ENCODE measurements around the gene LY6G6F. TPM values are rescaled to one million over a fixed set of nuclear protein-coding genes. Genes with fewer than 3 reads are reported as not detected.
"Not testable (repeated sequence)": the region's sequence is repeated elsewhere in the genome, so short reads cannot be mapped to it uniquely, and the experiment has no call there.

LY6G6F gene
- total RNA-seq, 1 donor from 2014 or later: not detected

- DNase-seq (ENCODE audit: extremely low read depth, low read depth, low spot score): no peak
Measured at GRCh38 chr6:31701666-31702404, 4.8 kb upstream of the LY6G6F start.

GRCh38 chr6:31702405-31702818 lies 4.3 kb upstream of the LY6G6F start:
- DNase-seq (ENCODE audit: extremely low read depth, low read depth, low spot score): no peak

GRCh38 chr6:31702819-31703716 lies 3.6 kb upstream of the LY6G6F start, which contains the start of gene ABHD16A:
ABHD16A (minus strand) TSS chr6:31703324; CDS start chr6:31703281, 43 bp downstream.
- peak; percentile 92 for DNase-seq (ENCODE audit: extremely low read depth, low read depth, low spot score)

DNA sequence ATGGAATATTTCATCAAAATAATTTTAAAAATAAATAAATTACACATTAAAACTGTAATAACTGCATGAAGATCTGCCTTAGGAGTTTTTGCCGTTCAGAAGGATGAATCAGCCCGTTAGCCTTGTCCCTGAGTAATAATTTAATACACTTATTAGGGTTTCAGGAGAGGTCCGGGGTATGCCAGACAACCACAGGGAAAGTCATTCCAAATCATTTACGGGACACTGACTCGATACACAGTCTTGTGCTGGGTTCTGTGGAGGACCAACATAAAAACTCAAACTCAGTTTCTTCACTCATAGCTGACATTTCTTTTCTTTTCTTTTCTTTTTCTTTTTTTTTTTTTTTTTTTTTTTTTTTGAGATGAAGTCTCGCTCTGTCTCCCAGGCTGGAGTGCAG lies 735 bp upstream of the LY6G6F start:
- no peak for DNase-seq (ENCODE audit: extremely low read depth, low read depth, low spot score)

DNA sequence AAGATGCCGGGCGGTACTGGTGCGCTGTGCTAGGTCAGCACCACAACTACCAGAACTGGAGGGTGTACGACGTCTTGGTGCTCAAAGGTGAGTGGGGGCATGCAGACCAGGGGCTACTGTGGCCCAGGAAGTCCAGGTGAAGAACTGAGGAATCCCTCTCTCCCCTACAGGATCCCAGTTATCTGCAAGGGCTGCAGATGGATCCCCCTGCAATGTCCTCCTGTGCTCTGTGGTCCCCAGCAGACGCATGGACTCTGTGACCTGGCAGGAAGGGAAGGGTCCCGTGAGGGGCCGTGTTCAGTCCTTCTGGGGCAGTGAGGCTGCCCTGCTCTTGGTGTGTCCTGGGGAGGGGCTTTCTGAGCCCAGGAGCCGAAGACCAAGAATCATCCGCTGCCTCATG lies 1.0 kb downstream of the LY6G6F start:
- no peak for DNase-seq (ENCODE audit: extremely low read depth, low read depth, low spot score)

DNA sequence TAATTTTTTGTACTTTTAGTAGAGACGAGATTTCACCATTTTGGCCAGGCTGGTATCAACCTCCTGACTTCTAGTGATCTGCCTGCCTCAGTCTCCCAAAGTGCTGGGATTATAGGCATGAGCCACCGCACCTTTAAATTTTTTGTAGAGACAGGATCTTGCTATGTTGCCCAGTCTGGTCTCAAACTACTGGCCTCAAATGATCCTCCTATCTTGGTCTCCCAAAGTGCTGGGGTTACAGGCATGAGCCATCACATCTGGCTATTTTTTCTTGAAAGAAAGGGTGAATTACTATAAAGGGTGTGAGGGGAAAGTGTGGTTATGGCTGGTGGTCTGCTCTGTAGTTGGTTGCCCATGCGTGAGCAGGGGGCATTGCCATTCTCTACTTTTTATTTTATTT lies 1.6 kb downstream of the LY6G6F start:
- no peak for DNase-seq (ENCODE audit: extremely low read depth, low read depth, low spot score)

DNA sequence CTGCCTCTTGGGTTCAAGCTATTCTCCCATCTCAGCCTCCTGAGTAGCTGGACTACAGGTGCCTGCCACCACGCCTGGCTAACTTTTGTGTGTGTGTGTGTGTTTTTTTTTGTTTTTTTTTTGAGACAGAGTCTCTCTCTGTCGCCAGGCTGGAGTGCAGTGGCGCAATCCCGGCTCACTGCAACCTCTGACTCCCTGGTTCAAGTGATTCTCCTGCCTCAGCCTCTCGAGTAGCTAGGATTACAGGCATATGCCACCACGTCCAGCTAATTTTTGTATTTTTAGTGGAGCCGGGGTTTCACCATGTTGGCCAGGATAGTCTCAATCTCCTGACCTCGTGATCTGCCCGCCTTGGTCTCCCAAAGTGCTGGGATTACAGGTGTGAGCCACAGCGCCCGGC lies 2.5 kb downstream of the LY6G6F start:
- not testable (repeated sequence) for DNase-seq (ENCODE audit: extremely low read depth, low read depth, low spot score)

GRCh38 chr6:31710523-31711219 lies 4.0 kb downstream of the LY6G6F start:
- no peak for DNase-seq (ENCODE audit: extremely low read depth, low read depth, low spot score)

DNA sequence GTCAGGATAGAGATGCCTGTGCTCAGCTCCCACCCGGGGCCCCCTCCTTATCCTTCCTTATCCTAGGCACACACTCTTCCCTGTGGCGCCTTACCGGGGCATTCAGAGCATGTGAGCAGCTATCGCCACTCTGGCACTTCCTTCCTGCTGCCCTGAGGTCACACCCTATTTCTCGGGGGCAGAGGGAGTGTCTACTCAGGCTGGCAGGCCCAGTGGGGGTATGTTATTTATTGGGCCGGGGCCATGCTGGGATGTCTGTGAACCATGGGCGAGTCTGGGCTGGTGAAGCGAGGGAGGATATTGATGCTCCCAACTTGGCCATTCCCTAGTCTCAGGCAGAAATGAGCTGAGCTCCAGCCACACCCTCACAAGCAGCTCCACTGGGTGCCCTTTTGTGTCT lies 4.6 kb downstream of the LY6G6F start:
- DNase-seq (ENCODE audit: extremely low read depth, low read depth, low spot score): no peak

- no peak for DNase-seq (ENCODE audit: extremely low read depth, low read depth, low spot score)
Measured at GRCh38 chr6:31712296-31712695, 5.6 kb downstream of the LY6G6F start.

GRCh38 chr6:31713465-31713864 lies 6.8 kb downstream of the LY6G6F start:
- DNase-seq (ENCODE audit: extremely low read depth, low read depth, low spot score): no peak

DNA sequence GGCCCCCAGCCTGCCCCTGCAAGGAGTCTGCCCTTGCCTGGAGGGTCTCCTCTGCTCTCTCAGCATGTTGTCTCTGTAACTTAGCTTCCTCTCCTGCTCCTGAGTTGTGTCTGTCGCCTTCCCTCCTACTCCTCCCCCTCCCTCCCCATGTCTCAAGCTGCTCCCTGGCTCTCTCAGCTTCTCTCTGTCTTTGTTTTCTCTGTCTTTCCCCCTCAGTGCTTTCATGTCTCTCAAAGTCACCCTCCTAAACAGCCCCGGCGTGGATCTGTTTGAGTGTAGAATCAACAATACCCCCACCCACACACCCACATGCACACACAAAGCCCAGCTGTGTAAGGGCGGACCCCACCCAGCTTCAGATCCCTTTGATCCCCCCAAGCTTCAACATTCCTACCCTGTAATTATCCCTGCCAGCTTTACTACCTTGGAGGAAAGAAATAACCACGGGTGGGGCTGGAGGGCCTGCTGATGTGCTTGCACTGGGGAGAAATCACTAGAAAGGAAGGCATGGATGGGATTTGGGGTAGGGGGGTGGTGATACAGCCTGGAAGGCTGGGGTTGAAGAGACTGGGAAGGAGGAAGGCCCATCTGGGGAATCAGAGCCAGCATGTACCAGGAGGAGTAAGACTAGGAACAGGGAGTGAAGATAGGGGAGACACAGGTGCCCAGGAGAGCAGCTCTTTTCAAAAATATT lies 7.5 kb downstream of the LY6G6F start:
- DNase-seq (ENCODE audit: extremely low read depth, low read depth, low spot score): no peak

DNA sequence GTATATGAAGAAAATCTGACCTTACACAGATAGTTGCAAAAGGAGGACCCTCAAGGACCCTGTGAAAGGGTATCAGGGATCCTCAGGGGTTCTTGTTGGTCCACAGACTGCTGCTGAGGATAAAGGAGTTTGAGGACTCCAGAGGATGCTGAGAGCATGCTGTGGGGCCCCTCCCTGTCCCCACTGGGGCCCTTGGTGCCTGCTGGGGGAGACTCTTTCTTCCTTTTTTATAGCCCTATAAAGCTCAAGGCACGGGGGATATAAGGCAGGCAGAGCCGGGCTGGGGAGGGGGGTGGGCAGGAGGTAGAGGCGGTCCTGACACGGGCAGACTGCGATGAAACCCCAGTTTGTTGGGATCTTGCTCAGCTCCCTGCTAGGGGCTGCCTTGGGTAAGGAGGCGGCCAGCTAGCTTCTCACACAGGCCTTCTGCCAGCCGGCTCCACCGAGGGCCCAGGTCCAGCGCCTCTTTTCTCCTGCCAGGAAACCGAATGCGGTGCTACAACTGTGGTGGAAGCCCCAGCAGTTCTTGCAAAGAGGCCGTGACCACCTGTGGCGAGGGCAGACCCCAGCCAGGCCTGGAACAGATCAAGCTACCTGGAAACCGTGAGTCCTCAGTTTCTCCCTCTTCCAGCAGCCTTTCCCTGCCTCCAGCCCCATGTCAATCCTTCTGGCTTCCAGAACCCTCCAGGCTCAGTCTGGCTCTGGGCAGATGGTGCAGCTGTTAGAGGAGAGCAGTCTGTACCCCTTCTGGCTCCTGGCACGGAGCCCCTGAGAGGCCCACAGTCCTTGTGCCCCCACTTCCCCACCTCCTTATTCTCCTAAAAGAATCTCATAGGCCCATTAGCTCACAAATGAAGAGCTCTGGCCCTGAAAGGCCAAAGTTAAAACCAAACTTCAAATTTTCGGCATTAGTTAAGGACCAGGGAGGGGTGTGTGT lies 8.6 kb downstream of the LY6G6F start, which contains the start of gene LY6G6D:
Gene LY6G6D (plus strand): TSS at position 327 of the 937 bp plus-strand sequence. CDS start 8 bp downstream, at position 335.
- no peak for DNase-seq (ENCODE audit: extremely low read depth, low read depth, low spot score)

- DNase-seq (ENCODE audit: extremely low read depth, low read depth, low spot score): no peak
Measured at GRCh38 chr6:31717499-31718222, 11.0 kb downstream of the LY6G6F start.

DNA sequence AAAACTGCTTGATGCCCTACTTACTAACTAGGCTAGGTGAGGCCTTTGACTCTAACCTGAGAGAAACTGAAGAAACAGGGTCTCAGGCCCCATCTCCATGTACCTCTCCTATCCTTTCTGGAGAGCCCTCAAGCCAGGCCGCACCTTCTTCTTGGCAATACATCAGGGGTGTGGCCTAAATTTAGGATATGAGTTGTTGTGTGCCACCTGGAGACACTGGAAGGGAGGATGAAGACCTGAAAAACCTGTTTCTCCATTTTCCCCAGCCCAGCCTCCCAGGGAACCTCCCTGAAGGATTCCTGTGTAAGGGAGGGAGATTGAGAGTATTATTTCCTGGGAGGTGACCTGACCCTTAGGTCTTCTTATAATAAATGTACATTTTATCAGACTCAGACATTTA lies 11.6 kb downstream of the LY6G6F start:
- no peak for DNase-seq (ENCODE audit: extremely low read depth, low read depth, low spot score)

GRCh38 chr6:31719001-31719400 lies 12.3 kb downstream of the LY6G6F start:
- DNase-seq (ENCODE audit: extremely low read depth, low read depth, low spot score): no peak

GRCh38 chr6:31720196-31720770 lies 13.6 kb downstream of the LY6G6F start:
- no peak for DNase-seq (ENCODE audit: extremely low read depth, low read depth, low spot score)

DNA sequence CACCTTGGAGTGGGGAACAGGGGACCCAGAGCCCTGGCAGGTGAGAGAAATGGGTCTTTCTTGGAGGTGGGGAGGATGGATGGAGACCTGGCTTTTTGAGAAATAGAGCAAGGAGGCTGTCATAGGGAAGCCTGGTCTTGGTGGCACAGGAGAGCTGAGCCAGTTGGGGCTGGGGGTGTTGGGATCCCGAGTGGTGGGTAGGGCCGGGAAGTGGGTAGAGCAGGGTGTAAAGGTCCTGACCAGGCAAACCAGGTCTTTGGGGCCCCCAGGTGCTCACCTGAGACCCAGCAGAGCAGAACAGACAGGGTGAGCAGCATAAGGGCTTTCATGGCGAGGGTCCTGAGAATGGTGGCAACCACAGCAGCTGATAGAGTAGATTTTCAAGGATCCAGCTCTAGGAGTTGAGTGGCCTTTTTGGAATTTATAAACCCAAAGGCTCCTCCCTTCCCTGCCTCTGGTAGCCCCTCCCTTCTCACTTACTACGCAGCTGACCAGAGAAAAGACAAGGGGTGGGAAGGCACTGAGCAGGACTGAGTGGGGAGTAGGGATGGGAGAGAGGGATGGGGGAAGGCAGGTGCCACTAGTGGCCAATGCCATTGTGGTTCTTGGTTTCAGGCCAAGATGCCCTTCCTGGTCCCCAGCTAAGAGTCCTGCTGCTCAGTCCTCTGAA lies 14.8 kb downstream of the LY6G6F start, which contains the start of gene LY6G6C:
Gene LY6G6C (minus strand): TSS at position 396 of the 670 bp plus-strand sequence. CDS start 67 bp downstream, at position 329.
- DNase-seq (ENCODE audit: extremely low read depth, low read depth, low spot score): no peak
